Measurements from ENCODE around the gene SF3B2.
"Not testable (repeated sequence)": the region's sequence is repeated elsewhere in the genome, so short reads cannot be mapped to it uniquely, and the experiment has no call there.

Gene SF3B2, protein sequence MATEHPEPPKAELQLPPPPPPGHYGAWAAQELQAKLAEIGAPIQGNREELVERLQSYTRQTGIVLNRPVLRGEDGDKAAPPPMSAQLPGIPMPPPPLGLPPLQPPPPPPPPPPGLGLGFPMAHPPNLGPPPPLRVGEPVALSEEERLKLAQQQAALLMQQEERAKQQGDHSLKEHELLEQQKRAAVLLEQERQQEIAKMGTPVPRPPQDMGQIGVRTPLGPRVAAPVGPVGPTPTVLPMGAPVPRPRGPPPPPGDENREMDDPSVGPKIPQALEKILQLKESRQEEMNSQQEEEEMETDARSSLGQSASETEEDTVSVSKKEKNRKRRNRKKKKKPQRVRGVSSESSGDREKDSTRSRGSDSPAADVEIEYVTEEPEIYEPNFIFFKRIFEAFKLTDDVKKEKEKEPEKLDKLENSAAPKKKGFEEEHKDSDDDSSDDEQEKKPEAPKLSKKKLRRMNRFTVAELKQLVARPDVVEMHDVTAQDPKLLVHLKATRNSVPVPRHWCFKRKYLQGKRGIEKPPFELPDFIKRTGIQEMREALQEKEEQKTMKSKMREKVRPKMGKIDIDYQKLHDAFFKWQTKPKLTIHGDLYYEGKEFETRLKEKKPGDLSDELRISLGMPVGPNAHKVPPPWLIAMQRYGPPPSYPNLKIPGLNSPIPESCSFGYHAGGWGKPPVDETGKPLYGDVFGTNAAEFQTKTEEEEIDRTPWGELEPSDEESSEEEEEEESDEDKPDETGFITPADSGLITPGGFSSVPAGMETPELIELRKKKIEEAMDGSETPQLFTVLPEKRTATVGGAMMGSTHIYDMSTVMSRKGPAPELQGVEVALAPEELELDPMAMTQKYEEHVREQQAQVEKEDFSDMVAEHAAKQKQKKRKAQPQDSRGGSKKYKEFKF

DNA sequence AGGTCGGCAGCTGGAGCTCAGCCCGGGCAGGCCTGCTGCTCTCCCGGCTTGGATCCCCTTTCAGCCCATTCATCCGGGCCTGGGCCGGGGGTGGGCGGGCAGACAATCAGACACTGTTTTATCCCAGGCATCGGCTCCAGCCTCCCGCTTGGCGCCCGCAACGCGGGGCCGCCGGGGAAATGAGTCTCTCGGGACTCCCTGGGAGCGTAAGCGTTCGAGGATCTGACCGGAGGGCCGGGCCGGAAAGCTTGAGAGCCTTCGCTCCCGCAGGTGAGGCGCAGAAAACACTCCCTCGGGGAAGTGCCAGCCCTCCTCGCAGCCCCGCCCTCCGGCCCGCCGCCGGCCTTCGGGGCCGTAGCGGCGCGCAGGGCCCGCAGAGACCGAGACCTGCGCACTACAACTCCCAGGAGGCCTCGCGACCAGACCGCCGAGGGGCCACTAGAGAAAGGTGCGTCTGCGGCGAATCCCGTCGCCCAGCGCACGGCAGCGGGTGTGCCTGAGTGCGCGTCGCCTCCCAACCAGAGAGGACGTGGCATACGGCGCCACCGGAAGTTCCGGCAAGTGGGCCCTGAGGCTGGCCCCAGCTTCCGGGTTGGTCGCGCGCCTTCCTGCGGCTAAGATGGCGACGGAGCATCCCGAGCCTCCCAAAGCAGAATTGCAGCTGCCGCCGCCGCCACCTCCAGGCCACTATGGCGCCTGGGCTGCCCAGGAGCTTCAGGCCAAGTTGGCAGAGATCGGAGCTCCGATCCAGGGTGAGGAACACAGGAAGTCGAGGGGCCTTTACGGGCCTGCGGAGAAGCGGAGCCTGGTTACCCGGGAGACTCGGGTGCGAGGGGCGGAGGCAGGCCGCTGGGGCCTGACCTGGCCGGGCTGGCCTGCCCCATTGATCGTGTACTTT is at the start of gene SF3B2:
TSS of gene SF3B2 (plus strand) at position 599 of the 898 bp plus-strand sequence. CDS start at position 620, 21 bp downstream.
- peak; percentile 99 for DNase-seq (ENCODE audit: low spot score)

DNA sequence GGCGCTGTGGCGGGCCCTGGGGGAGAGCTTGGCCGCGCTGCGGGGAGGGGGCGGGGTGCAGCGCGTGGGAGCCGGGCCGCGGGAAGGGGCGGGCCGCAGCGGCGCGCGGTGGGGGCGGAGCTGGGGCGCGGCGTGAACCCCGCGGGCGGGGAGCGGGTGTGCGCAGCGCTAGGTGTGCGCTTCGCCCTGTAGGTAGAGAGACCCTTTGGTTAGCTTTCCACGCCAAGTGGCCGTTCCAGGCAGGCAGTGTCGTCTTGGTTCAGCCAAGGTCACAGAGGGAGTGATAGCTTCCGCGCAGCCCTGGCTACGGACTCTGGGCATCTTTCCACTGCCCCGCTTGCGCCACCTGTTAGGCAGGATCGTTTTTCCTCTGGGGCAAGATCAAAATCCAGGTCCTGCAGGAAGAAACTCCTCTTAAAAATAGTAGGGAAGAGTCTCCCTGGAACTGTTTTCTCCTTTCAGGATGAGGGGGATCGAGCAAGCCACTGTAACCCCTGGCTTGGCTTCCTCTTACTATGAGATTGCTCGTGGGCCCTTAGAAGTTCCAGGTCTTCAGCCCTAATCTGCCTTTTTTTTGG is 49.4 kb upstream of the SF3B2 start:
- peak; percentile 38 for DNase-seq (ENCODE audit: low spot score)

DNA sequence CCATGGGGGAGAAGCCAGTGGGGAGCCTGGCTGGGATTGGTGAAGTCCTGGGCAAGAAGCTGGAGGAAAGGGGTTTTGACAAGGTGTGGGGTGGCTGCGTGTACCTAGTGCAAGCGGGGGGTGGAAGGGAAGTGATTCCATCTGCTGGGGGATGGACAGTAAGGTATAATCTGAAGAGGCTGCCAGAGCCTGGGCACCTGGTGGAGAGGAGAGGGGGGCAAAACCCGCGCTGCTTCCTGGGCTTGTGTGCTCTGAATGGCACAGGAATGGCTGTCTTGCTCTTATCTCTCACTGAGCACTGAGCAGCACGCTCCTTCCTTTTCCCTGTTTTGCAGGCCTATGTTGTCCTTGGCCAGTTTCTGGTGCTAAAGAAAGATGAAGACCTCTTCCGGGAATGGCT is 48.9 kb upstream of the SF3B2 start:
- no peak for DNase-seq (ENCODE audit: low spot score)

DNA sequence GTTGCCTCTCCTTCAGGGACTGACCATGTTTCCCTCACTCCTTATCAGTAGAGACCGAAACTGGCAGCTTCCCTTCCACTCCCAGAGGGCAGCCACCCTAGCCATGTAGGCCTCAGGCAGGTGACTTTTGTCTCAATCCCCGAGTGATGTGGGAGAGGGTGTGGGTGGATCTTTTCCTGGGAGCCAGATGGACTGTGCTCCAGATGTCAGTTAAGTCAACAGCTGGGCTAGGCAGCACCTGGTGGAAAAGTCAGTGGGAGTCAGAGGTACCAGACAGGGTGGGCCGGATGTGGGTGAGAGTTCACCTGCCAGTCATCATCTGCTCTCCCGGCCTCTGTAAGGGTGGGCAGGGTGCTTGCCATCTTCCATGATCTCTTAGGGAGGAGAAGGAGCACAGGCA is 48.0 kb upstream of the SF3B2 start:
- no peak for DNase-seq (ENCODE audit: low spot score)

DNA sequence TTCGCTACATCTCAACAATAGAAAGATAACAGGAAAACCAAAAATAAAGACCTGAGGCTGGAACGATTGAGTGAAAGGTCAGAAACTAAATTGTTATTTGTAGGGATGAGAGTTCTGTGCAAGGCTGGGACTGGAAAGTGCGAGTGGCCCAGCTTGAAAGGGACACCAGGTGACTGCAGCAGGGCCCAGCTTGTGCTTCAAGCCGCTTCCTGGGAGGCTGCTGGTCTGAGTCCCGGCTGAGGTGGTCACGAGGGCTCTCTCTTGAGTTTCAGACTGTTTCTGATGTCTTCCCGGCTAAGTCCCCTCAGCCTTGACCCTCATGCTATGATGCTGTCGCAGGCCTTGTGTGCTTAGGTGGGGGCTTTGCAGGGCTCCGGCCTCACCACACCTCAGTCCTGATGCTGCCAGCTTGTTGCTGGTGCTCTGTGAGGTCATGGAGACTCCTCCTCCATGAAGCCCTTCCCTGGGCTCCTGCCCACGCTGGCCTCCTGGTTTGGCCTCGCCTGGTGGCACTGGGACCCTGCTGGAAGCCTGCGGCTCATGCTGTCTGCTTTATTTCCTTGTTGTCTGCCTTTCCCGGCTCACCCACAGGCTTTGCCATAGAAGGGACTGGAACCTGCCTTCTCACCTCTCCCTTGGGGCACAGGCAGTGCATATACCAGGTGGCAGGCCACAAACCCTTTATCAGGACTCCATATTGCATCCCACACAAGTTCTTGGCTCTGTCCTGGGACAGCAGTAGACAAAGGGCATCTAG is 45.9 kb upstream of the SF3B2 start:
- DNase-seq (ENCODE audit: low spot score), result no peak

DNA sequence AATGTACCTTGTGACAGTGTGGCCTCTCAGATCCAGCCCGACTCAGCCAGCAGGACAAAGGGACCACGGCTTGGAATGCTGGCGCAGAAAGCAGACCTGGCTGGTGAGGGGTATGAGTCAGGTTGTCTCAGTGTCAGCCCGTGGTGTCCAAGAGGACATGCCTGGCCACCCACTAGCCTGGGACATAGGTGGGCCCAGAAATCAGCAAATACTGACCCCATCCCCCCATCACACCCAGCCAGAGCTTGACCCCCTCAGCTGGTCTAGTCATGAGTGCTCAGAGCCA is 45.3 kb upstream of the SF3B2 start:
- no peak for DNase-seq (ENCODE audit: low spot score)

DNA sequence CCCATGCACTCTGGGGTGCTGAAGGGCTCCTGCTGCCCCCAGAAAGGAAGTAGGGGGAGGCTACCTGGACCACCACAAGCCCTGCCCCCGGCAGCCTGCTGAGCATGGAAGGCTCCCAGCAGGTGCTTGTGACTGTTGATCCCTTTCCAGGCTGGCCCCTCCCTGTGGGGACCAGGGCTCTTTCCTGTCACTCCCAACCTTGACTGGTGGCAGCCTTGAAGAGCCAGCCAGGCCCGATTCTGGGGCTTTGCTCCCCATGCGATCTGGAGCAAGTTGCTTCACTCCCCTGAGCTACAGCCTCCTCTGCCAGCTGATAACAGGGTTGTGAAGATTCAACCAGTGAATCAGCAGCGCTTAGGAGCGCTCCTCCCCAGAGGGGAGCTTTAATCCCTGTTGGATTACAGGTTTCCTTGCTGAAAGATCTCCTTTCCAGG is 44.9 kb upstream of the SF3B2 start:
- DNase-seq (ENCODE audit: low spot score), result no peak

DNA sequence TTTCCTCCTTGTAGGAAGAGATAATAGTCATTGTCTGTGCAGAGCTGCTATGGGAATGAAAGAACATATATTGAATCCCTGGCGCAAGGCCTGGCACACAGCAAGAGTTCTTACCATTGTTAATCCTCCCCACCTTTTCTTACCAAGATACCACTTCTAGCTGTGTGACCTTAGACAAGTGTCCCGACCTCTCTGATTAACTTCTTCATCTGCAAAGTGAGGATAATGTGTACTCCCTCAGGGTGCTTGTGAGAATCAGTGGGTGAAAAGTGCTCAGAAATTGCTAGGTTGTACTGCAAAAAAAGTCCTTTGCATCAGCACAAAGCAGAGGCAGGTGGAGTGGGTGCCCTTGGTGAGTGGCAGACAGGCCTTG is 44.1 kb upstream of the SF3B2 start:
- DNase-seq (ENCODE audit: low spot score), result no peak

DNA sequence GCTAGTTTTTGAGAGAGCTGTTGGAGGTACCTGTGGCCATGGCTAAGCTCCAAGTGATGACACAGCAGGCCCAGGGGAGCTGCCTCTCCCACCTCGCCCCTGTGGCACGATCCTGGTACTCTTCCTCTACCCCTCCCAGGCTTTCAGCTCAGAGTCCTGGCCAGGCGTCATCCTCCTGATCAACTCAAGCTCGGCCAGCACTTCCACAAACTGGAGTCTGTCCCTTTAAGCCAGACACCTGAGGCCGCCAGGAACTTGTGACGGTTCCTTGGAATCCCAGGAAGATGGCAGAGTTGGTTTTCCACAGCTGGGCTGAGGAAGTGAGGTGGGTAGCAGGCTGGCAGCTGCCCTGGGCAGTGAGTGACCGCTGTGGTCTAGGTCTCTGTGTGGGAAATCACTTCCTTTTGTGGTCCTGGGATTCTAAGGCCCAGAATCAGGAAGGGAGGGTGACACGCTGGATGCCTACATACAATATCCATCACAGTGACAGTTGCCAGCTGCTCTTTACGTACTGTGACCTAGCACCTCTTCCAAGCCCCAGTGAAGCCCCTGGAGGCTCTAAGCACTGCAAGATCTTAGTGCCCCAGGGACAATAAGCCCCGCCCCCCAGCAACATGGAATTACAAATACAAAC is 43.6 kb upstream of the SF3B2 start:
- no peak for DNase-seq (ENCODE audit: low spot score)

DNA sequence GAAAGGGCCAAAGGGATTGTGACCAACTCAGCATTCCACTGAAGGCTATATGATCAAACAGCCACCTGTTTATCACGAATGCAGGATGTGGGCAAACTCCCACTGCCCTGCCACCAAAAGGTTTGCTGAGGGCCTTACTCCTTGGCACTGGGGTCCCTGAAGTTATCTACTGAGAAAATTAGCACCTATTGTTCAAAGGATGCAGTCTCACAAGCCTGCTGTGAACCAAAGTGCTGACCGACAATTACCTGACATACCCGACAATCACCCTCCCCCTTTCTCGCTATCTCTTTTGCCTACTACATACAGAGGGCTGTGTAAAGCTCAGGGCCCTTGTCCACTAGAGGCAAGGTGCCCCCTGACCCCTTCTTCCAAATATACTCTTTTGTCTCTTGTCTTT is 42.1 kb upstream of the SF3B2 start:
- DNase-seq (ENCODE audit: low spot score), result not testable (repeated sequence)

DNA sequence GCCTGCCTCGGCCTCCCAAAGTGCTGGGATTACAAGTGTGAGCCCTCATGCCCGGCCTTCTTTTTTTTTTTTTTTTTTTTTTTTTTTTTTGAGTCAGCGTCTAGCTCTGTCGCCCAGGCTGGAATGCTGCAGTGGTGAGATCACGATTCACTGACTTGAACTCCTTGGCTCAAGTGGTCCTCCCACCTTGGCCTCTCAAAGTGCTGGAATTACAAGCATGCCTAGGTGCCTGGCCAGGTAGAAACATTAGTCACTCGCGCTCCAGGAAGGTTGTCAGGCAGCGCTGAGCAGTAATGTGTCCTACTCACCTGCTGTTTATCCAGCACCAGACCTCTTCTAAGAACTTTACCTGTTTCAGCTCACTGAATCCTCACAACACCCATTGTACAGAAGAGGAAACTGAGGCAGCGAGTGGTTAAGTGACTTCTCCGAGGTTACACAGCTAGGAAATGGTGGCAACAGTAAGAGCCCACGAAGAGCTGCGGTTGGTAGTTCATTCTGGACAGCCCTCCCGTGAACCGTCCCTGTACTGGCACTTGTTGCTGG is 40.9 kb upstream of the SF3B2 start:
- peak; percentile 68 for DNase-seq (ENCODE audit: low spot score)

DNA sequence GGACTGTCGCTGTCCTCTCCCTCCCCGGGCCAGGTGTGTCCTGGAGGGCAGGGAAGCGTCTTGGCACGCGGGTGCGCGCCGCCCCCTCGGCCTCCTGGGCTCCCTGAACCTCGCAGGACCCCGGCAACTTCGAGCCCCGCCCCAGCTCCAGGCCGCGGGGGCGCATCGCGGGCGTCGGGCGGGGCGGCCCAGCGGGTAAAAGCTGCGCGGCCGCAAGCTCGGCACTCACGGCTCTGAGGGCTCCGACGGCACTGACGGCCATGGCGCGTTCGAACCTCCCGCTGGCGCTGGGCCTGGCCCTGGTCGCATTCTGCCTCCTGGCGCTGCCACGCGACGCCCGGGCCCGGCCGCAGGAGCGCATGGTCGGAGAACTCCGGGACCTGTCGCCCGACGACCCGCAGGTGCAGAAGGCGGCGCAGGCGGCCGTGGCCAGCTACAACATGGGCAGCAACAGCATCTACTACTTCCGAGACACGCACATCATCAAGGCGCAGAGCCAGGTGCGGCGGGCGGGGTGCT is 40.3 kb upstream of the SF3B2 start, which contains the start of gene CST6:
TSS of gene CST6 (plus strand) at position 224 of the 519 bp plus-strand sequence. CDS start at position 261, 37 bp downstream.
- no peak for DNase-seq (ENCODE audit: low spot score)

DNA sequence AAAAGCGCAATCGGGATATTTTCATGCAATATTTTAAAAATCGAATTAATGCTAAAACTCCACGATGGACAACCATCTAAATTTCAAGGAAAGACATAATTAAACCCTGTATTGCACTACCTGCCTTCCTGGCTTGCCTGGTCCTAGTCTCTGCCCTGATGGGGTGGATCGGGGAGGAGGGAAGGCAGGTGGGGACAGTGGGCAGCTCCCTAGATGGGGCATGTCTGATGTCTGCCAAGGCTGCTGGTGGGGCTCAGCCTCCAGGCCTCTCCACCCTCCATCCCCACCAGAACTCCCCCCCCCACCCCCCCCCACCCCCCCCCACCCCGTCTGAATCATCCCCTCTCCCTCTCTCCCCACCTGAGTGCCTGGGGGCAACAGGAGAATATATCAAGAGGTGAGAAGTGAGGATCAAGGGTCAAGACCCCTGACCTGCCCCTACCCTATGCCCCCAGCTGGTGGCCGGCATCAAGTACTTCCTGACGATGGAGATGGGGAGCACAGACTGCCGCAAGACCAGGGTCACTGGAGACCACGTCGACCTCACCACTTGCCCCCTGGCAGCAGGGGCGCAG is 39.7 kb upstream of the SF3B2 start:
- no peak for DNase-seq (ENCODE audit: low spot score)

DNA sequence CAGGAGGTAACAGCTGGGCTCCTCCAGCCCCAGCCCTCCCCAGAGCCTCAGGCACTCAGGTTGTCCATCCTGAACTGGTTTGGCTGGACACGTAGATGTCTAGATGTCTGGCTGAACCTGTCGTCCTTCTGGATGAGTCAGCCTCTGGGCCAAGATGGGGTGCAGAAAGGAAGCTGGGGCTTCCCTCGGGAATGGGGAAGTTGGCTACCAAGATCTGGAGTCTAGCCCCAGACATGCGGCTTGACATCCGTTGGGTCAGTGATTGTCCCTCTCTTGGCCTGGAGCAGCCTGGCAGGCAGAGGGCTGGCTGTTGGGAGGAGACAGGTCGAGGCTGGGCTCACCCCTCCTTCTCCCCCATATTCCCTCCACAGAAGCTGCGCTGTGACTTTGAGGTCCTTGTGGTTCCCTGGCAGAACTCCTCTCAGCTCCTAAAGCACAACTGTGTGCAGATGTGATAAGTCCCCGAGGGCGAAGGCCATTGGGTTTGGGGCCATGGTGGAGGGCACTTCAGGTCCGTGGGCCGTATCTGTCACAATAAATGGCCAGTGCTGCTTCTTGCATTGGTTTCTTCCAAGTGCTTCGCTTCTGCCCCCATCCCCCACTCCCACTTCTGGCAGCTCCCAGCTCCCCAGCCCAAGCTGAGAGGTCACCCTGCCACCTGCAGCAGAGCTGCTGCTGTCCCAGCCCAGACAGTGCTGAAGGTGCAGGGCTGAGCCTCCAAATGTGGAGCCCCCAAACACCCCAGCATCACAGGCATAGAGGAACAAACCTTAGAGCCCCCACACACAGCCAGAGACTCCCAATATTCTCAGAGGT is 39.0 kb upstream of the SF3B2 start:
- DNase-seq (ENCODE audit: low spot score), result no peak

DNA sequence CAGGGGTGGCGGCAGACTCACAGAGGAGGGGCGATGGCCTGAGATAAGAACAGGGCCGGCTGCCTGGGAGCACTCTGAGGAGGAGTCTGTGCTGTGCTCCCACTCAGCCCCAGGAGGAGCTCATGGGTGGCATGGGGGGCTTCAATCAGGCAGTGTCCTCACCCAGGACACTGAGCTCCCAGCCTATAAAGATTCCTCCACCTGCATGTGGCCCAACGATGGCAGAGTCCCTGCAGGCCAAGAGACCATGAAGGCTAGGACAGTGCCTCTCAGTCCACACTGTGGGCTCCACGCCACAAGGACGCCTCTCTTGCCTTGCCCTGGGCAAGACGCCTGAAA is 38.4 kb upstream of the SF3B2 start:
- DNase-seq (ENCODE audit: low spot score), result no peak

DNA sequence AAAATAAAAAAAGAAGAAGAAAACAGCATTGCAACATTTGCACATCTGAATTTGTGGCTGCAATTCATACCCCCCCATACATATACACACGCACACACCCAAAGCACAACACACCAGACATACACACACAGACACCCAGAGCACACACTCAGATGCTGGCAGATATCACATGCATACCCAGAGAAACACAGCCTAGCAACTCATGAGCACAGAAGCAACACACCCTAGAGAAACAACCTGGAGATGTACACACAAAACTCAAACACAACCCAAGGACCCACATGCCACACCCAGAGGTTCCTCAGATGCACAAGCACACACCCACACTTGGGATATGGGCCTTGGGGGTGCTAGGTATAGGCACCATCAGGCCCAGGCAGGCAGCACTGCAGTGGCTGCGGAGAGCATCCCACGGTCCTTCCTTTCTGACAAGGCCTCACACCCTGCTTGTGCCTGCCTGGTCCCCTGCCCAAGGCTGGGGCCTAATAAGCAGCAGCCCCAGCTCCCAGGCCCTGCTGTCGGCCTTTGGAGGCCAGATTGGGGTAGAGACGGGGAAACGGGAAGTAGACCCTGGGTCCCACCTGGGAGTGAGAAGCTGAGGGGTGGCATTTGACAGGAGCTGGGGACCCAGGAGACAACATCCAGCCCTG is 37.2 kb upstream of the SF3B2 start:
- no peak for DNase-seq (ENCODE audit: low spot score)

DNA sequence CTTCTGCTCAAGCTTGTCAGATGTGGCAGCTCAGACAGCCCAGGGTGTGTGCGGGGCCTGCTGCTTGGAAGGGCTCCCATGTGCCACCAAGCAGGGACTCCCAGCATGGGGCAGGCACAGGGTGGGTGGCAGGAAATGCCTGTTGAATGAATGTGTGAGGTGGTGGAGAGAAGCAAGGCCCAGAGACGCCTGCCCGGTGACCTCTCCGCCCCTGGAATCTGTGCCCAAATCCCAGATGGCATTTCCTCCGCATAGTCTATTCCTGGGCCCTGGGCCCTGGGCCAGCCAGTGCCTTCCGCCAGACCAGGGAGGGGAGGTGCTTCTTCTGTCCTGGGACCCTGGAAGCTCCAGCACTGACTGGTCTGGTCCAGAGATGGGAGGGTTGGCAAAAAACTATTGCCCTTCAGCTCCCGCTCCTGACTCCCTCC is 36.7 kb upstream of the SF3B2 start:
- DNase-seq (ENCODE audit: low spot score), result peak; percentile 47
